Stimulated activated CD8-positive, alpha-beta memory T cell treated with anti-CD3 and anti-CD28 coated beads, Interleukin-7, amount 100 ng/mL, for 48 hours (primary cell): Measurements from ENCODE around the gene FSTL4.
"Not testable (repeated sequence)": the region's sequence is repeated elsewhere in the genome, so short reads cannot be mapped to it uniquely, and the experiment has no call there.

Experiments used
- DNase-seq, 2 donors: peaks; one replicate each; pipeline ENCODE4 v3.0.0-alpha.2; 2020; ENCODE audit warnings: low read depth in 1 of 2; ENCODE audit errors: extremely low read depth in 1 of 2

Gene FSTL4

GRCh38 chr5:133459474-133460160 lies 152.7 kb downstream of the FSTL4 start:
- no peak for DNase-seq

- no peak for DNase-seq
Measured at GRCh38 chr5:133458435-133458834, 153.9 kb downstream of the FSTL4 start.

GRCh38 chr5:133457439-133458355 lies 154.6 kb downstream of the FSTL4 start:
- DNase-seq: no peak

- no peak for DNase-seq
Measured at GRCh38 chr5:133456933-133457402, 155.4 kb downstream of the FSTL4 start.

- DNase-seq: no peak
Measured at GRCh38 chr5:133455676-133456075, 156.7 kb downstream of the FSTL4 start.

- no peak for DNase-seq
Measured at GRCh38 chr5:133454442-133454841, 157.9 kb downstream of the FSTL4 start.

- no peak for DNase-seq
Measured at GRCh38 chr5:133453831-133454230, 158.5 kb downstream of the FSTL4 start.

- no peak for DNase-seq
Measured at GRCh38 chr5:133453084-133453780, 159.1 kb downstream of the FSTL4 start.

GRCh38 chr5:133451926-133452325 lies 160.4 kb downstream of the FSTL4 start:
- DNase-seq: no peak

GRCh38 chr5:133450286-133450685 lies 162.1 kb downstream of the FSTL4 start:
- DNase-seq: no peak

GRCh38 chr5:133449181-133449580 lies 163.2 kb downstream of the FSTL4 start:
- DNase-seq: no peak

- no peak for DNase-seq
Measured at GRCh38 chr5:133446440-133446839, 165.9 kb downstream of the FSTL4 start.

GRCh38 chr5:133445744-133446143 lies 166.6 kb downstream of the FSTL4 start:
- no peak for DNase-seq

GRCh38 chr5:133445204-133445603 lies 167.1 kb downstream of the FSTL4 start:
- DNase-seq: not testable (repeated sequence)

GRCh38 chr5:133444711-133445110 lies 167.6 kb downstream of the FSTL4 start:
- no peak for DNase-seq

GRCh38 chr5:133441166-133441815 lies 171.1 kb downstream of the FSTL4 start:
- no peak for DNase-seq

GRCh38 chr5:133440467-133441115 lies 171.8 kb downstream of the FSTL4 start:
- DNase-seq: no peak

GRCh38 chr5:133439859-133440258 lies 172.5 kb downstream of the FSTL4 start:
- no peak for DNase-seq

GRCh38 chr5:133438487-133438886 lies 173.9 kb downstream of the FSTL4 start:
- no peak for DNase-seq

- DNase-seq: no peak
Measured at GRCh38 chr5:133434336-133434735, 178.0 kb downstream of the FSTL4 start.
